HG03139 (cell line): ENCODE data around the gene HSP90AB1.

Experiments
- ATAC-seq: cut with Tn5 transposase; IDR thresholded peaks from one replicate; pipeline ENCODE4 v1.9.1; 2021; ENCODE audit not compliant: unreplicated experiment

HSP90AB1 gene

GRCh38 chr6:44268095-44268628 is 21.3 kb downstream of the HSP90AB1 start:
- no peak for ATAC-seq

DNA sequence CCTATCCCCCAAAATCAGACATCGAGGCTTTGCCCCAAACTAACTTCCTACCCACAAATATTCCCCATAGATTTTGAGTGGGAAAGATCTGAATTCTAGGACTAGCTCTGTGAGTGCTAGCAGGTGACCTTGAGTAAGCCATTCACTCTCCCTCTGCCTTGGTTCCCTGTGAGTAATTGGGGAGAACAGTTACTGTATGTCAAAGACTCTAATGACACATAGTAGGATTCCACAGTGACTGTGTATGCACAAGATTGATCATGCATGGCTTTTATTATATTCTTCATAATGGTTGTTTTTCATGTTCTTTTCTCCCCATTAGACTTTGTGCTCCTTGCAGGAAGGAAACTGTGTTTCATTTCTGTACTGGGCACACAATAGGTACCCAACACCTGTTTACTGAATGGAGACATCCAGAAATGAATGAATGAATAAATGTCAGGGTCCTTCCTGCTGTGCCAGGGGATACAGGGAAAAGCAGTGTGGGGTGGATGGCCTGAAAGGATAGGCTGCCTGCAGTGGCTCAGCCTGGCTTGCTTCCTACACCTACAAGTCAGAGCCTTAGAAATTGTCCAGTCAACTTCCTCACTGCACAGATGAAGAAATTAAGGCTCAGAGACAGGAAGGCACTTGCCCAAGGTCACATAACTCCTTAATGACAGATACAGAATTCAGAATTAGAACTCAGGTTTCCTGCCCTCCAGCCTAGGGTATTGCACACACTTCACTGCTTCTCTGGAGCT is 22.4 kb downstream of the HSP90AB1 start:
- ATAC-seq, result no peak

DNA sequence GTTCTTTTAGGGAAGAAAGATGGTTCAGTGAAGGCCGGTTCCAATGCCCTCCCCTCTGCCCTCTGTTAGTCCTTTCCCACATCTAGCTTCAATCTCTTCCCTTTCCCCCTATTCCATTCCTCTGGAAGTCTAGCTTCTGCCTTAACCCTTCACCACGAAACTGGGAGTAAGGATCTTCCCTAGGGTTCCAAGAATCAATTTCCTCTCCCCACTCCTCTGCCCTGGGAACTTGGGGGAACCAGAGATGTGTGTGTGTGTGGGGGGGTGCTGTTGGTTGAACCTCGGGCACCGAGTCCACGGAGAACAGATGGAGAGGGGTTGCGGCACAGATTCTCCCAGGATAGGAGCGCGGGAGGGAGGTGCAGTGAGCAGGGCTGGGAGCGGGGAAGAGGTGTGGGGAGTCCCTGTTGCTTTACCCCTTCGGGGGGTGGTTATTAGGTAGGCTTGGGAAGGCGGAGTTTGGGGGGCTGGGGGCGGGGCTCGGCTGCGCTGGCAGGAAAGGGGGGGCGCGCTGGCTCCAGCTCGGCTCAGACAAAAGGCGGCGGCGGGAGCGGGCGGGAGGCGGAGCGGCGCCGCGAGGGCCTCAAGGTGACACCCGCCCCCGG is 23.1 kb downstream of the HSP90AB1 start, which contains the start of gene TMEM151B:
TMEM151B (plus strand) TSS at position 530 of the 605 bp plus-strand sequence. CDS start 293 bp downstream, outside the sequence.
- no peak for ATAC-seq

DNA sequence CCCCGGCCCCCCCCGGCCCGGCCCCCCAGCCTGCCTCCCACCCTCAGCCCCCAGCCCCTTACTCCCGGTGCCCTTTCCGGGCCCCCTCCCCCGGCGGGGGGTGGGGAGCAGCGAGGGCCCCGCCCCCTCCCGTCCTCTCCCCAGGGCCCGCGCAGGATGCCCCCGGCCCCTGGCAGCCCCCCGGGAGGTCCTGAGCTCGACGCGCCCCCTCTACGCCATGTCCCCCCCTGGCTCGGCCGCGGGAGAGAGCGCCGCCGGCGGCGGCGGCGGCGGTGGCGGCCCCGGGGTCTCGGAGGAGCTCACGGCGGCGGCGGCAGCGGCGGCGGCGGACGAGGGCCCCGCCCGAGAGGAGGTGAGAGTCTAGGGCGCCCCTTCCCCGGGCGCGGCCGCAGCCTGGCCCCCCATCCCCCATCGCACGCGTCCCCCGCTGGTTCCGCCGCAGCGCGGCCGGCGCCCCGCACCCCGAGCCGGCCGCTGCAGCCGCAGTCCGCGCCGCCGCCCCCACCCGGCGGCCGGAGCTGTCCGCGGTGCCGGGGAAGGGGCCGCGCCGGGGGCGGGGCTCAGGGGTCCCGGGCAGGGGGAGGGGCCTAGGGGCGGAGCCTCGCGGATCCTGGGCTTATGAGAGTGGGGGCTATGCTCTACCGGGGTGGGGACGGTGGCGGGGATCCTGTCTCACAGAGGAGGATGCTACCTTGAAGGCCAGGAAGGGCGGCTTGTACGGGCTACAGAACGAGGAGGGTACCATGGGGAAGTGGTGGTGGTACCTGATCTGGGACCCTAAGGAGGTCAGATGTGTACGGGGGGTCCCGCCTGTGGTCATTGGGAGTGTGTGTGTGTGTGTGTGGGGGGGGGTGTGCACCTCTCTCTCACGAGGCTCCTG is 23.9 kb downstream of the HSP90AB1 start:
- no peak for ATAC-seq

- no peak for ATAC-seq
These were observed 24.5 kb downstream of the HSP90AB1 start for GRCh38 chr6:44271406-44271723.

- no peak for ATAC-seq
These were observed 25.0 kb downstream of the HSP90AB1 start for GRCh38 chr6:44271914-44272313.

DNA sequence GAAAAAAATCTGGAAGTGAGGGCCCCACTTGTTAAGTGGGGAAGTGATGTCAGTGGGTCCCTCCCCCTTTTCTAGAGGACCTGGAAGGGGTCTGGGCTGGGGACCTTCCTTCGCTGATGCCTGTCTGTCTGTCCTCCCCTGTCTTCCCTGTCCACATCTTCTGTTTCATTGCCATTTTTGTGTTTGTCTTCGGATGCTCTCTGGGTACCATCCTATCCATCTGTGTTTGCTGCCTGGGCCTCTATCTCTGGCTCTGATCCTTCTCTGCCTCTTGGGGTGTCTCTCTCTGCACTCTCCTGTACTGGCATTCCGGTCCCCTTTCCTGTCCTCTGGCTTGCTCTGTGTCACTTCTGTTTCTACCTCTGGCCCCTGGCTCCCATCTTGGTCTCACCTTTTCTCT is 25.6 kb downstream of the HSP90AB1 start:
- no peak for ATAC-seq

- ATAC-seq, result no peak
These were observed 26.2 kb downstream of the HSP90AB1 start for GRCh38 chr6:44272999-44273566.

GRCh38 chr6:44273617-44274016 is 26.7 kb downstream of the HSP90AB1 start:
- no peak for ATAC-seq

GRCh38 chr6:44275271-44275748 is 28.4 kb downstream of the HSP90AB1 start:
- no peak for ATAC-seq

DNA sequence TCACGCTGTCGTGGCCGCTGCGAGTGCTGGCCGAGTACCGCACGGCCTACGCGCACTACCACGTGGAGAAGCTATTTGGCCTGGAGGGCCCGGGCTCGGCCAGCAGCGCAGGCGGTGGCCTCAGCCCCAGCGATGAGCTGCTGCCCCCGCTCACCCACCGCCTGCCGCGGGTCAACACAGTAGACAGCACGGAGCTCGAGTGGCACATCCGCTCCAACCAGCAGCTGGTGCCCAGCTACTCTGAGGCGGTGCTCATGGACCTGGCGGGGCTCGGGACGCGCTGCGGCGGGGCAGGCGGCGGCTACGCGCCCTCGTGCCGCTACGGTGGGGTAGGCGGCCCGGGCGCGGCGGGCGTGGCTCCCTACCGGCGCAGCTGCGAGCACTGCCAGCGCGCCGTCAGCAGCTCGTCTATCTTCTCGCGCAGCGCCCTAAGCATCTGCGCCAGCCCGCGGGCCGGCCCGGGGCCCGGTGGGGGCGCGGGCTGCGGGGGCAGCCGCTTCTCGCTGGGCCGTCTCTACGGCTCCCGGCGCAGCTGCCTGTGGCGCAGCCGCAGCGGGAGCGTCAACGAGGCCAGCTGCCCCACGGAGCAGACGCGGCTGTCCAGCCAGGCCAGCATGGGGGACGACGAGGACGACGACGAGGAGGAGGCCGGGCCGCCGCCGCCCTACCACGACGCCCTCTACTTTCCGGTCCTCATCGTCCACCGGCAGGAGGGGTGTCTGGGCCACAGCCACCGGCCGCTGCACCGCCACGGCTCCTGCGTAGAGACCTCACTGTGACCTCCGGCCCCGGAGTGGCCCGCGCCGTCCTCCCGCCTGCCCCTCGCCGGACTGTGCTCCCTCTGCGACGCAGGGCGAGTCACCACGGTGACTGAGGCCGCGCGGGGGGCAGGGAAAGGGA is 29.1 kb downstream of the HSP90AB1 start:
- ATAC-seq, result no peak

- no peak for ATAC-seq
These were observed 30.1 kb downstream of the HSP90AB1 start for GRCh38 chr6:44276667-44277640.

DNA sequence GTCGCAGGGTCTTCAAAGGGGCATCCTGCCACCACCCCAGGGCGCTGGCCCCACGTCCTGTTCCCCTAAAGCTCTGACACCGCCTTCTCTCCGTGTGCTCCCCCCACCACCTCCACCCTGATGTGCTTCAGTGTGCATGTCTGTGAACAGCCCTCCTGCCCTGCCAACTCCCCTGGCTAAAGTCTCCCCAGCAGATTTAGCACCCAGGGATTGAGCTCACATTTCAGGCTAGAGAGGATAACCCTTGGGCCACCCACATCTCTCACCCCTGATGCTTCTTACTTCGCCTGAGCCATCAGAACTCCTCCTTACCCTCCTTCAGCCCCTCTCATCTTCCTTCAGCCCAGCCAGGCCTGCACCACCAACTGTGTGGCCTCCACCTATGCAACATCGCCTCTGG is 30.9 kb downstream of the HSP90AB1 start:
- no peak for ATAC-seq

GRCh38 chr6:44278315-44278714 is 31.4 kb downstream of the HSP90AB1 start:
- ATAC-seq, result no peak

- no peak for ATAC-seq
These were observed 32.1 kb downstream of the HSP90AB1 start for GRCh38 chr6:44278774-44279697.

- ATAC-seq, result no peak
These were observed 37.2 kb downstream of the HSP90AB1 start for GRCh38 chr6:44284121-44284520.

DNA sequence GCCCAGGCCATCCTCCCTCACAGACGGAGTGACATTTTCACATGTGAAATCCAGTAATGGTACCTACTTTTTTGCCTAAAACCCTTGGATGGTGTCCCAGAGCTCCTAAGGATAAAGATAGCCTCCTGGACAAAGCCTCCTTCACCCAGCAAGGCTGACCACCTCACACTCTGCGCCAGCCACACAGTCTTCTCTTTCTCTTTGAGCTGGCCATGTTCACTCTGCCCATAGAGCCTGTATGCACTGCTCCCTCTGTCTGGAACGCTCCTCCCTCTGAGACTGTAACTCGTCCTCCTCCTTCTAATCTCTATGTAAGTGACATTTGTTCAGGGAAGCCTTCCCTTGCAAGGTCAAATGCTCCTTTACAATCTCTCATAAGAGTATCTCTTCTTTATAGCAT is 38.0 kb downstream of the HSP90AB1 start:
- ATAC-seq, result no peak
